HepG2 (cell line): ENCODE measurements around the gene TMED3. TPM values are rescaled to one million over a fixed set of nuclear protein-coding genes. Genes with fewer than 3 reads are reported as not detected.
A peak's percentile ranks its signal among the peaks of the same experiment; 100 is the strongest.

Experiments
- CC2D1A ChIP-seq: sonication (generic); formaldehyde crosslinking; IDR thresholded peaks from 2 replicates; pipeline ENCODE4 v1.8.1; 2023; ENCODE audit warnings: mild to moderate bottlenecking, missing genetic modification reagents
- E2F2 ChIP-seq: sonication (generic); formaldehyde crosslinking; IDR thresholded peaks from 2 replicates; pipeline ENCODE4 v1.4.0; 2020; ENCODE audit warnings: missing genetic modification reagents, borderline replicate concordance
- HCFC1 ChIP-seq: fragments of 150-350 bp; IDR thresholded peaks from 2 replicates; pipeline ENCODE4 v1.6.1; 2014; ENCODE audit warnings: low read depth, low read length
- LRRFIP1 ChIP-seq: sonication (generic); formaldehyde crosslinking; conservative IDR thresholded peaks from 2 replicates; pipeline ENCODE4 v1.4.0; 2020; ENCODE audit warnings: missing genetic modification reagents
- MTA1 ChIP-seq: sonication (generic); formaldehyde crosslinking; IDR thresholded peaks from 2 replicates; pipeline ENCODE4 v1.4.0; 2020; ENCODE audit warnings: missing genetic modification reagents, mild to moderate bottlenecking, borderline replicate concordance
- SALL1 ChIP-seq: sonication (generic); formaldehyde crosslinking; IDR thresholded peaks from 2 replicates; pipeline ENCODE4 v1.8.0; 2022; ENCODE audit warnings: mild to moderate bottlenecking, missing genetic modification reagents
- ZBED4 ChIP-seq: sonication (generic); formaldehyde crosslinking; IDR thresholded peaks from 2 replicates; pipeline ENCODE4 v1.4.0; 2020; ENCODE audit warnings: missing genetic modification reagents, borderline replicate concordance
- ZC3H13 ChIP-seq: sonication (generic); formaldehyde crosslinking; IDR thresholded peaks from 2 replicates; pipeline ENCODE4 v1.8.1; 2023; ENCODE audit warnings: mild to moderate bottlenecking, missing genetic modification reagents, moderate library complexity
- ZFP91 ChIP-seq: sonication (generic); formaldehyde crosslinking; IDR thresholded peaks from 2 replicates; pipeline ENCODE4 v1.9.0; 2022; ENCODE audit warnings: missing genetic modification reagents, mild to moderate bottlenecking, borderline replicate concordance
- ZNF567 ChIP-seq: sonication (generic); formaldehyde crosslinking; IDR thresholded peaks from 2 replicates; pipeline ENCODE4 v1.8.1; 2023; ENCODE audit warnings: mild to moderate bottlenecking, missing genetic modification reagents, borderline replicate concordance
- ZNF687 ChIP-seq: sonication (generic); formaldehyde crosslinking; IDR thresholded peaks from 2 replicates; pipeline ENCODE4 v1.5.1; 2020; ENCODE audit warnings: mild to moderate bottlenecking, missing genetic modification reagents, moderate library complexity
- ZNF724P ChIP-seq: sonication (generic); formaldehyde crosslinking; IDR thresholded peaks from 2 replicates; pipeline ENCODE4 v1.8.0; 2022; ENCODE audit warnings: missing genetic modification reagents, borderline replicate concordance
- ZNF788 ChIP-seq: sonication (generic); formaldehyde crosslinking; IDR thresholded peaks from 2 replicates; pipeline ENCODE4 v1.5.0; 2020; ENCODE audit warnings: mild to moderate bottlenecking, missing genetic modification reagents, borderline replicate concordance
- ZNF878 ChIP-seq: sonication (generic); formaldehyde crosslinking; IDR thresholded peaks from 2 replicates; pipeline ENCODE4 v1.8.1; 2023; ENCODE audit warnings: mild to moderate bottlenecking, missing genetic modification reagents, moderate library complexity
- polyA plus RNA-seq, 8 experiments: library from polyadenylated mRNA; depleted of rRNA in 3 of 8; stranded (reverse) in 7 of 8; unstranded in 1 of 8; fragments of >200 nt; fragmentation: Illumina TruSeq in 4 of 8; extraction: Trizol in 4 of 8; gene quantifications; 2 replicates each; pipeline versions ENCODE4 v1.2.1 to v1.2.3, GENCODE V29; 2011 to 2016; ENCODE audit warnings: low read depth in 4 of 8, missing spikeins in 1 of 8, mixed read lengths in 1 of 8; ENCODE audit not compliant: insufficient read depth in 1 of 8
- total RNA-seq, 5 experiments: library from RNA; depleted of rRNA; stranded (reverse); fragments of >200 nt; fragmentation: Illumina TruSeq; extraction: Trizol; gene quantifications; 2 replicates each; pipeline ENCODE4 v1.2.3, GENCODE V29; 2016; ENCODE audit warnings: low read depth in 1 of 5

The TMED3 gene
- total and polyA plus RNA-seq, 2 of the 13 experiments (the other 11 are each of a cell fraction or from before 2014, with no cell fraction given) = 125 to 155 TPM

- no peak for TF ChIP-seq ZNF788 (CRISPR knock-in tag)
- no peak for TF ChIP-seq ZNF724P (CRISPR knock-in tag)
- TF ChIP-seq CC2D1A (CRISPR knock-in tag) = no peak
- TF ChIP-seq ZC3H13 = no peak
- TF ChIP-seq ZNF687 = peak; percentile 49; the same call in 1 of the 2 replicates
- no peak for TF ChIP-seq ZFP91 (CRISPR knock-in tag)
- TF ChIP-seq SALL1 (CRISPR knock-in tag) = peak; percentile 80
- no peak for TF ChIP-seq MTA1 (CRISPR knock-in tag)
- peak; percentile 37; the same call in 1 of the 2 replicates for TF ChIP-seq E2F2
- no peak for TF ChIP-seq LRRFIP1 (CRISPR knock-in tag)
- no peak for TF ChIP-seq ZNF878 (CRISPR knock-in tag)
- 0 out of 2 replicates have a peak, but pooled peaks have one; percentile 34 for TF ChIP-seq ZBED4 (CRISPR knock-in tag)
- no peak for TF ChIP-seq HCFC1
- no peak for TF ChIP-seq ZNF567 (CRISPR knock-in tag)
Observed at GRCh38 chr15:79283252-79284048, 27.5 kb upstream of the TMED3 start (continued).
